Dermis blood vessel endothelial cell (primary cell): Measurements from ENCODE around the gene DIPK1A. TPM values are rescaled to one million over a fixed set of nuclear protein-coding genes. Genes with fewer than 3 reads are reported as not detected.
"Not testable (repeated sequence)": the region's sequence is repeated elsewhere in the genome, so short reads cannot be mapped to it uniquely, and the experiment has no call there.

Experiments used
- DNase-seq: peaks from one replicate; pipeline ENCODE4 v3.0.0; 2010
- total RNA-seq: library from RNA; depleted of rRNA; stranded (reverse); fragments of >200 nt; gene quantifications from 2 replicates; pipeline ENCODE4 v1.2.3, GENCODE V29; 2014

DIPK1A gene
- total RNA-seq, 1 donor from 2014 or later, result 0.68 TPM

- DNase-seq, result no peak
Observed at GRCh38 chr1:92913093-92913819, 48.0 kb downstream of the DIPK1A start.

- DNase-seq, result no peak
Observed at GRCh38 chr1:92910081-92910480, 51.2 kb downstream of the DIPK1A start.

GRCh38 chr1:92909321-92909720 is 51.9 kb downstream of the DIPK1A start:
- DNase-seq, result no peak

- no peak for DNase-seq
Observed at GRCh38 chr1:92907949-92908684, 53.1 kb downstream of the DIPK1A start.

- no peak for DNase-seq
Observed at GRCh38 chr1:92903765-92904164, 57.5 kb downstream of the DIPK1A start.

- no peak for DNase-seq
Observed at GRCh38 chr1:92902406-92902744, 58.9 kb downstream of the DIPK1A start.

- DNase-seq, result no peak
Observed at GRCh38 chr1:92901699-92902405, 59.4 kb downstream of the DIPK1A start.

- no peak for DNase-seq
Observed at GRCh38 chr1:92901126-92901525, 60.1 kb downstream of the DIPK1A start.

- DNase-seq, result no peak
Observed at GRCh38 chr1:92900539-92900938, 60.7 kb downstream of the DIPK1A start.

- no peak for DNase-seq
Observed at GRCh38 chr1:92899780-92900179, 61.5 kb downstream of the DIPK1A start.

- not testable (repeated sequence) for DNase-seq
Observed at GRCh38 chr1:92898053-92898452, 63.2 kb downstream of the DIPK1A start.

- DNase-seq, result no peak
Observed at GRCh38 chr1:92887465-92887864, 73.8 kb downstream of the DIPK1A start.

- no peak for DNase-seq
Observed at GRCh38 chr1:92886886-92887419, 74.3 kb downstream of the DIPK1A start.

GRCh38 chr1:92884195-92884594 is 77.1 kb downstream of the DIPK1A start:
- no peak for DNase-seq

GRCh38 chr1:92883297-92883696 is 78.0 kb downstream of the DIPK1A start:
- DNase-seq, result no peak

GRCh38 chr1:92882819-92883218 is 78.4 kb downstream of the DIPK1A start:
- no peak for DNase-seq

GRCh38 chr1:92881391-92881790 is 79.9 kb downstream of the DIPK1A start:
- no peak for DNase-seq

- DNase-seq, result no peak
Observed at GRCh38 chr1:92879316-92879968, 81.8 kb downstream of the DIPK1A start.

GRCh38 chr1:92877792-92878191 is 83.5 kb downstream of the DIPK1A start:
- no peak for DNase-seq

GRCh38 chr1:92877081-92877711 is 84.1 kb downstream of the DIPK1A start:
- no peak for DNase-seq

- DNase-seq, result no peak
Observed at GRCh38 chr1:92876351-92876750, 84.9 kb downstream of the DIPK1A start.

GRCh38 chr1:92874987-92875386 is 86.3 kb downstream of the DIPK1A start:
- DNase-seq, result no peak
